GM19099 (cell line): Measurements from ENCODE around the gene HCFC1.

Source experiments
- POLR2A ChIP-seq: IDR thresholded peaks from 3 replicates; pipeline ENCODE4 v1.6.1; 2011; ENCODE audit warnings: low read depth; ENCODE audit not compliant: insufficient read length; ENCODE audit errors: extremely low read depth

Gene HCFC1

GRCh38 chrX:153955228-153955732 lies 16.3 kb downstream of the HCFC1 start:
- no peak for TF ChIP-seq POLR2A

- TF ChIP-seq POLR2A, result no peak
Observed at GRCh38 chrX:153954558-153955227, 16.9 kb downstream of the HCFC1 start.

- TF ChIP-seq POLR2A, result no peak
Observed at GRCh38 chrX:153953892-153954557, 17.6 kb downstream of the HCFC1 start.

GRCh38 chrX:153953342-153953830 lies 18.2 kb downstream of the HCFC1 start:
- TF ChIP-seq POLR2A, result no peak

GRCh38 chrX:153952373-153953026 lies 19.1 kb downstream of the HCFC1 start:
- TF ChIP-seq POLR2A, result no peak

- no peak for TF ChIP-seq POLR2A
Observed at GRCh38 chrX:153951683-153952372, 19.8 kb downstream of the HCFC1 start.

GRCh38 chrX:153950127-153950526 lies 21.5 kb downstream of the HCFC1 start:
- TF ChIP-seq POLR2A, result no peak

GRCh38 chrX:153948847-153949805 lies 22.5 kb downstream of the HCFC1 start:
- no peak for TF ChIP-seq POLR2A

- no peak for TF ChIP-seq POLR2A
Observed at GRCh38 chrX:153948002-153948466, 23.6 kb downstream of the HCFC1 start.

- TF ChIP-seq POLR2A, result no peak
Observed at GRCh38 chrX:153947009-153947769, 24.4 kb downstream of the HCFC1 start.

- TF ChIP-seq POLR2A, result no peak
Observed at GRCh38 chrX:153945956-153946943, 25.4 kb downstream of the HCFC1 start.

- TF ChIP-seq POLR2A, result no peak
Observed at GRCh38 chrX:153944800-153945150, 26.8 kb downstream of the HCFC1 start.
